A673 (cell line): ENCODE results near the gene PKP1.

ENCODE experiments used
- EZH2 ChIP-seq: fragments of 200-600 bp; sonication (generic); IDR thresholded peaks from 2 replicates; pipeline ENCODE4 v1.6.1; 2017; ENCODE audit warnings: borderline replicate concordance, low read depth, mild to moderate bottlenecking, mixed read lengths, antibody characterized with exemption, low read length; ENCODE audit not compliant: poor library complexity, severe bottlenecking
- TF ChIP-seq, protein P1 (sequence below): fragments of 300-800, 200-600 bp; sonication (generic); conservative IDR thresholded peaks from 2 replicates; pipeline ENCODE4 v1.5.1; 2017; ENCODE audit warnings: low read depth, mild to moderate bottlenecking, antibody characterized with exemption, low read length, moderate library complexity, mixed read lengths

- TF ChIP-seq, protein P1, sequence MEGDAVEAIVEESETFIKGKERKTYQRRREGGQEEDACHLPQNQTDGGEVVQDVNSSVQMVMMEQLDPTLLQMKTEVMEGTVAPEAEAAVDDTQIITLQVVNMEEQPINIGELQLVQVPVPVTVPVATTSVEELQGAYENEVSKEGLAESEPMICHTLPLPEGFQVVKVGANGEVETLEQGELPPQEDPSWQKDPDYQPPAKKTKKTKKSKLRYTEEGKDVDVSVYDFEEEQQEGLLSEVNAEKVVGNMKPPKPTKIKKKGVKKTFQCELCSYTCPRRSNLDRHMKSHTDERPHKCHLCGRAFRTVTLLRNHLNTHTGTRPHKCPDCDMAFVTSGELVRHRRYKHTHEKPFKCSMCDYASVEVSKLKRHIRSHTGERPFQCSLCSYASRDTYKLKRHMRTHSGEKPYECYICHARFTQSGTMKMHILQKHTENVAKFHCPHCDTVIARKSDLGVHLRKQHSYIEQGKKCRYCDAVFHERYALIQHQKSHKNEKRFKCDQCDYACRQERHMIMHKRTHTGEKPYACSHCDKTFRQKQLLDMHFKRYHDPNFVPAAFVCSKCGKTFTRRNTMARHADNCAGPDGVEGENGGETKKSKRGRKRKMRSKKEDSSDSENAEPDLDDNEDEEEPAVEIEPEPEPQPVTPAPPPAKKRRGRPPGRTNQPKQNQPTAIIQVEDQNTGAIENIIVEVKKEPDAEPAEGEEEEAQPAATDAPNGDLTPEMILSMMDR: no peak
- TF ChIP-seq EZH2: no peak
Observed at GRCh38 chr1:201325678-201326060, 42.4 kb downstream of the PKP1 start.
